Measurements from ENCODE around the gene ADCY9.

ADCY9 gene

DNA sequence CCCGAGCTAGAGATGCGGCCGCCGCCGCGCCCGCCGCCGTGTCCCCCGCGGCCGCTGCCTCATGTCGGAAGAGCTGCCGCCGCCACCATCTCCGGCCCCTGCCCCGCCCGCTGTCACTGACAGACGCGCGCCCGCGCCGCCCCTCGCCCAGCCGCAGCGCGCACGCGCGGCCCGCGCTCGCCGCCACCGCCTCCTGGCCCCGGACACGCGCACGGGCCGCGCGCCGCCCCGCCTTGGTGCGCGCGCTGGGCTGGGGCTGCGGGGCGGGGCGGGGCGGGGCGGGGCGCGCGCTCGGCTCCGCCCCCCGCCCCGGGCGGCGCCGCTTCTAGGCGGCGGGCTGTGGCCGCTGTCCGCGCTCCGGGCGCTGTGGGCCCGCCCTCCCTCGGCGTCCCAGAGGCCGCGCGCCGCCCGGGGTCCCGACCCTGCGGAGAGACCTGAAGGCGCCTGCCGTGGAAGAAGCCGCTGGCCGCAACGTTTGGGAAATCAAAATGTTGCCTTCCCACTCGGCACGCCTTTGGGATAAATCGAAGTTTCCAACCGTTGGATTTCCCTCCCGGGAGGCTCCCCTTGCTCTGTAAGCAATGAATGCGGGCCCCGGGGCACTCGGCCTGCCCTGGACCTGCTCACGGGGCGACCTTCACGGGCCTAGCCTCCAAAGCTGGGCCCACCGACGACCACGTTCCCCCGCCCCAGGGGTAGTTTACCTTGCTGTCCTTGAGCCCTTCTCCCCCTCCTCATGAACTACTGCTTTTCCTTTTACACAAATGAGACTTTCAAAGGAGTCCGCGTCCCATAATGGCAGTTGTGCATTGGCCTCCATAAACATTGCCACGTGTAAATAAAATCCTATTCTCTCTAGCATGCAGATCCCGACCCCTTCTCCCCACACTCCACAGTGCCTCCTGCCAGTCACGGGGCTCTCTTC, at the start of gene ADCY9:
ADCY9 (minus strand) TSS at position 118 of the 925 bp plus-strand sequence. CDS start 1,000 bp downstream, outside the sequence.
- Histone ChIP-seq H3K27me3 (ENCODE audit: control insufficient read depth, low read length) (peaks cover 5% of the 10 kb centered on the region), H3K36me3 (ENCODE audit: control insufficient read depth, low read length) (no peaks in the 10 kb centered on the region), H3K4me1 (ENCODE audit: control insufficient read depth, low read length) (peaks cover 5% of the 10 kb centered on the region; the same call in 1 of the 2 replicates), H3F3A (ENCODE audit: control insufficient read depth, insufficient read depth) (no peaks in the 10 kb centered on the region), H3K27ac (ENCODE audit: low read depth, low read length) (no peak within 1 kb of the TSS), H3K9me3 (ENCODE audit: control insufficient read depth, insufficient read depth, low read length) (no peaks in the 10 kb centered on the region), H4K20me1 (ENCODE audit: control insufficient read depth, insufficient read depth, low read depth, low read length) (no peaks in the 10 kb centered on the region), H3K4me3 (ENCODE audit: low read length) (peak within 1 kb of the TSS; percentile 53), H3K79me2 (ENCODE audit: control insufficient read depth, low read length) (no peaks in the 10 kb centered on the region), H3K9me2 (replicated peaks; ENCODE audit: control insufficient read depth, low read length) (no peaks in the 10 kb centered on the region), H3K4me2 (ENCODE audit: low read length) (peak within 1 kb of the TSS; percentile 56)
- TF ChIP-seq, protein P1, sequence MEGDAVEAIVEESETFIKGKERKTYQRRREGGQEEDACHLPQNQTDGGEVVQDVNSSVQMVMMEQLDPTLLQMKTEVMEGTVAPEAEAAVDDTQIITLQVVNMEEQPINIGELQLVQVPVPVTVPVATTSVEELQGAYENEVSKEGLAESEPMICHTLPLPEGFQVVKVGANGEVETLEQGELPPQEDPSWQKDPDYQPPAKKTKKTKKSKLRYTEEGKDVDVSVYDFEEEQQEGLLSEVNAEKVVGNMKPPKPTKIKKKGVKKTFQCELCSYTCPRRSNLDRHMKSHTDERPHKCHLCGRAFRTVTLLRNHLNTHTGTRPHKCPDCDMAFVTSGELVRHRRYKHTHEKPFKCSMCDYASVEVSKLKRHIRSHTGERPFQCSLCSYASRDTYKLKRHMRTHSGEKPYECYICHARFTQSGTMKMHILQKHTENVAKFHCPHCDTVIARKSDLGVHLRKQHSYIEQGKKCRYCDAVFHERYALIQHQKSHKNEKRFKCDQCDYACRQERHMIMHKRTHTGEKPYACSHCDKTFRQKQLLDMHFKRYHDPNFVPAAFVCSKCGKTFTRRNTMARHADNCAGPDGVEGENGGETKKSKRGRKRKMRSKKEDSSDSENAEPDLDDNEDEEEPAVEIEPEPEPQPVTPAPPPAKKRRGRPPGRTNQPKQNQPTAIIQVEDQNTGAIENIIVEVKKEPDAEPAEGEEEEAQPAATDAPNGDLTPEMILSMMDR (IDR thresholded peaks at IDR 0.05; ENCODE audit: low read depth, low read length, poor library complexity, severe bottlenecking), result no peak
- no peak for TF ChIP-seq EZH2phosphoT487 (IDR thresholded peaks at IDR 0.05; ENCODE audit: borderline replicate concordance, low read length)

DNA sequence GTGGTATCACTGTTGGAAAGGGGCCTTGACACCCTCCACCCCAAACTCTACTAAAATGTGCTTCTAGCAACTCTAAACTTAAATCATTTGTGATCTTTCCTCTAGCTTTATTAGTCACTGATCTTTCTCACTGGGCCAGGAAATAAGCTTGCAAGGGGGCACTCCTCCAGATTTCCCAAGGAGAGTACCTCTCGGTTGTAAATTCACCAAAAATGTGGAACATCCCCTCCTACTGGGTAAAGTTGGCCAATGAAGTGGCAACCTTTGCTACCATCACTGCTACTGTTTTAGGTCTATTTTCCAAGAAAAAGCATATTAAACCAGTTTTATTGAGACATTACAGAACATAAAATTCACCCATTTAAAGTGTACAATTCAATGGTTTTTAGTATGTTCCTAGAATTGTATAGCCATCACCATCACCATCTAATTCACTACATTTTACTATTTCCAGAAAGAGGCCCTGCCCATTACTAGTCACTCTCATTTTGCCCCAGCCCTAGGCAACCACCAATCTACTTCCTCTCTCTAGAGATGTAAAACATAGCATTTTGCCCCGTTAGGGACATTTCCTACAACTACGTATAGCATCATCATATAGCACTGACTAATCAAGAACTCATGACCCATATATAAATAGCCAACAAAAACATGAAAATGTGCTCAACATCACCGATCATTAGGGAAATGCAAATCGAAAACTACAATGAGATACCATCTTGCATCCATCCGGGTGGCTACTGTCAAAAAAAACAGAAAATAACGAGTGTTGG, 44.6 kb upstream of the ADCY9 start:
- TF ChIP-seq EZH2phosphoT487 (IDR thresholded peaks at IDR 0.05; ENCODE audit: borderline replicate concordance, low read length), result no peak
- TF ChIP-seq, protein P1 (IDR thresholded peaks at IDR 0.05; ENCODE audit: low read depth, low read length, poor library complexity, severe bottlenecking), result no peak

DNA sequence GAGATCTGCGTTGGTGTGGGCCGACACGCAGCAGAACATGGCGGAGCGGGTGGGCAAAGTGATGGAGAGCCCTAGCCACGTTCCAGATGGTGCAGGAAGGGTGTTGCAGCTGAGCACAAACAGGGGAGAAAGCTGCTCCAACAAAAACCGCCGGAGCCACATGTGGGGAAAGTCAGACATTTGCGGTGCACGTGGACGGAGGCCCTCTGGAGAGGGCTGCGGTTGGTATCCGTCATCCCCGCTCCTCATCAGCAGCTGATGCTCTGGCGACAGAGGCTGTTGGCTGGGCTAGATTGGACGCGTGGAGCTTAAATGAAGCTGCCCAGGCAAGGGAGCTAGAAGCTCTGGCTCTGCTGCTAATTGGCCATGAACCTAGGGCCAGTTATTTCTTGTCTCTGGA, 43.5 kb upstream of the ADCY9 start:
- H3K9me2 ChIP-seq (replicated peaks; ENCODE audit: control insufficient read depth, low read length), result no peaks in the 10 kb centered on the region
- no peaks in the 10 kb centered on the region for H3K36me3 ChIP-seq (ENCODE audit: control insufficient read depth, low read length)
- H3K9me3 ChIP-seq (ENCODE audit: control insufficient read depth, insufficient read depth, low read length), result no peaks in the 10 kb centered on the region
- H3K4me3 ChIP-seq (ENCODE audit: low read length), result no peak overlapping the region
- no peak overlapping the region for H3K4me2 ChIP-seq (ENCODE audit: low read length)
- no peaks in the 10 kb centered on the region for H3K79me2 ChIP-seq (ENCODE audit: control insufficient read depth, low read length)
- no peaks in the 10 kb centered on the region for H4K20me1 ChIP-seq (ENCODE audit: control insufficient read depth, insufficient read depth, low read depth, low read length)
- H3K4me1 ChIP-seq (ENCODE audit: control insufficient read depth, low read length), result no peaks in the 10 kb centered on the region
- TF ChIP-seq, protein P1 (IDR thresholded peaks at IDR 0.05; ENCODE audit: low read depth, low read length, poor library complexity, severe bottlenecking), result no peak
- TF ChIP-seq EZH2phosphoT487 (IDR thresholded peaks at IDR 0.05; ENCODE audit: borderline replicate concordance, low read length), result no peak
- H3F3A ChIP-seq (ENCODE audit: control insufficient read depth, insufficient read depth), result no peaks in the 10 kb centered on the region
- H3K27ac ChIP-seq (ENCODE audit: low read depth, low read length), result no peak overlapping the region
- H3K27me3 ChIP-seq (ENCODE audit: control insufficient read depth, low read length), result no peaks in the 10 kb centered on the region

More for the DNA sequence above, 44.6 kb upstream of the ADCY9 start:
- H3K79me2 ChIP-seq (ENCODE audit: control insufficient read depth, low read length), result no peaks in the 10 kb centered on the region
- no peaks in the 10 kb centered on the region for H3K9me2 ChIP-seq (replicated peaks; ENCODE audit: control insufficient read depth, low read length)
- H3K9me3 ChIP-seq (ENCODE audit: control insufficient read depth, insufficient read depth, low read length), result no peaks in the 10 kb centered on the region
- H3F3A ChIP-seq (ENCODE audit: control insufficient read depth, insufficient read depth), result no peaks in the 10 kb centered on the region
- H3K4me1 ChIP-seq (ENCODE audit: control insufficient read depth, low read length), result no peaks in the 10 kb centered on the region
- no peaks in the 10 kb centered on the region for H4K20me1 ChIP-seq (ENCODE audit: control insufficient read depth, insufficient read depth, low read depth, low read length)
- no peaks in the 10 kb centered on the region for H3K36me3 ChIP-seq (ENCODE audit: control insufficient read depth, low read length)
- H3K27ac ChIP-seq (ENCODE audit: low read depth, low read length), result no peak overlapping the region
- no peaks in the 10 kb centered on the region for H3K27me3 ChIP-seq (ENCODE audit: control insufficient read depth, low read length)
- H3K4me3 ChIP-seq (ENCODE audit: low read length), result no peak overlapping the region
- no peak overlapping the region for H3K4me2 ChIP-seq (ENCODE audit: low read length)

All from DOHH2 (cell line).